GDM1 (cell line): ENCODE data around the gene HNRNPM.
"Not testable (repeated sequence)": the region's sequence is repeated elsewhere in the genome, so short reads cannot be mapped to it uniquely, and the experiment has no call there.

Experiments used
- DNase-seq: peaks from one replicate; lab custom pipeline; 2025; lab: John Stamatoyannopoulos, UW

Gene HNRNPM

DNA sequence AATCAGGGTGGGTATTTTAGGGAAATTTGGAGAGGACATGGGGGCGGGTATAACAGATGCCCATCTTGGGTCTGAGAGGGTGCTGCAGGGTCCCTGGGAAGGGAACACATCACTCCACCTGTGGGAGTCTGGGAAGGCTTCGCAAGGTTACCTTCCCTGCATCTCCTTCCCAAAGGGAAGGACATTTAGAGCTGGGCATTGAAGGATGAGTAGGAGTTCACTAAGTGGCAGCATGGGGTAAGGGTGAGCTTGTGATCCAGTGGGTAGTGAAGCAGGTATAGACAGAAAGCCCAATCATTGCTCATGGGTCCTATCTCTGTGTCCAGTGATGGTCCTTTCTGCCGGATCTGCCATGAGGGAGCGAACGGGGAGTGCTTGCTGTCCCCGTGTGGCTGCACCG is 18.5 kb upstream of the HNRNPM start:
- DNase-seq: no peak

GRCh38 chr19:8429044-8429443 is 15.7 kb upstream of the HNRNPM start:
- no peak for DNase-seq

- DNase-seq: no peak
Measured at GRCh38 chr19:8429826-8430225, 14.9 kb upstream of the HNRNPM start.

GRCh38 chr19:8430650-8431049 is 14.1 kb upstream of the HNRNPM start:
- no peak for DNase-seq

- no peak for DNase-seq
Measured at GRCh38 chr19:8438236-8438635, 6.5 kb upstream of the HNRNPM start.

DNA sequence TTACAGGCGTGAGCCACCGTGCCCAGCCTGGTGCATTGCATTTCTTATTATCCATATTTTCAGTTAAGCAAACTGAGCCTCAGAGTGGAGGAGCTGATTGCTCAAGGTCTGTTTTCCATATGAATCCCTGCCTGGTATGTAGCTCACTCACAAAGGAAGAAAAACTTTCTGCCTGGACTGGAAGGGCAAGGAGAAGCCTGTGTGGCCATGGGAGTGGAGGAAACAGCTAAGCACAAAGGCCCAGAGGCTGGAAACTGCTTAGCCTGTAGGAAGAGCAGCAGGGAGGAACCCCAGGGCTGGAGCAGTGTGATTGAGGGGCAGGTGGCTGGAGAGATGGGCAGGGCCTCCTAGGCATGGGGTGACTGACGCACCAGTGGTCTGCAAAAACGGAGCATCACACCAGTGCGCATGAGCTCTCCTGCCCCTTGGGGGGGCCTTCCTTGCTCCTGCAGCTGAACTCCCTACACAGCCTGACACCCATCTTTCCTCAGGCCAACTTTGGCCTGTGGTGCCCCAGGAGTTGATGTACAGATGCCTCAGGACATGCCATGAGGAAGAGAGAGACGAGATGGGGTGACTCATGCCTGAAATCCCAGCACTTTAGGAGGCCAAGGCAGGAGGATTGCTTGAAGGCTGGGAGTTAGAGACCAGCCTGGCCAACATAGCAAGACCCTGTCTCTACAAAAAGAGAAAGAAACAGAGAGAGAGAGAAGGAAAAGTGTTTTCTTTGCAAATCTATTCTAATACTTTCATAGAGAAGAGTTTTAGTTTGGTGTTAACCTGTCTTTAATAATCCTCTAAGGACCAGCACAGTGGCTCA is 2.8 kb upstream of the HNRNPM start:
- DNase-seq: no peak

DNA sequence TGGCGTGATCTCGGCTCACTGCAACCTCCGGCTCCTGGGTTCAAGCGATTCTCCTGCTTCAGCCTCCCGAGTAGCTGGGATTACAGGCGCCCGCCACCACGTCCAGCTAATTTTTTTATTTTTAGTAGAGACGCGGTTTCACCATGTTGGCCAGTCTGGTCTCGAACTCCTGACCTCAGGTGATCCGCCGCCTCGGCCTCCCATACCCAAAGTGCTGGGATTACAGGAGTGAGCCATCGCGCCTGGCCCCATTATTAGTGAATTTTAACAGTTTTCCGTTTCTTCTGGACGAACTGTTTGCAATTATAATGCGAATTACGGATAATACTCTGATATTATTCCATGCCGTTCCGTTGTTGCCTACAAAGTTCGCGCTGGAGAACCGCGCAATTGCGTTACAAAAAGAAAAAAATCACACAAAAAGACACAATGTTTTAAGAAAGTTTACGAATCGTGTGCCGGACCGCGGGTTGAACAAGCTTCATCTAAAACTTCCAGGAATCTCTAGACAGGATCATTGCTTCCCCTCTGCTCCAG is 567 bp upstream of the HNRNPM start:
- DNase-seq: not testable (repeated sequence)

- no peak for DNase-seq
Measured at GRCh38 chr19:8445488-8446001, 770 bp downstream of the HNRNPM start.

- DNase-seq: no peak
Measured at GRCh38 chr19:8446061-8446709, 1.4 kb downstream of the HNRNPM start.

DNA sequence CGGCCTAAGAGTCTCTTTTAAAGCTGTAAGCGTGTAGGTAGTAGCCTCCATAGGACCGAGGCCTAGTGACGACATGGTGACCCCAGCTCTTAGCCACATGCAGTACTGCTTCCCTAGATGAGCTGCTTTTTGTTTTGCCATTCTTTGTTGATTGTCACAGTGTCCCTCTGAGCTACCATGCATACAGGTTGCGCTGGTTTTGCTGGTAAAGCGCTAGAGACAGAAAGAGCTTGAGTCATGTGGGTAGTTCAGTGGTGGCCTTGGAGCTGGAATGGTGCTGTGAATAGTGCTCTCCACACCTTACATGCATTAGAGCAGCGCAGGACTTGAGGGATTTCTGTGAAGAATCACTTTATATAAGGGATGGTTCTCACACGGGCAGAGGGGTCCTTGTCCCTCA is 5.1 kb downstream of the HNRNPM start:
- no peak for DNase-seq

- no peak for DNase-seq
Measured at GRCh38 chr19:8451377-8451776, 6.6 kb downstream of the HNRNPM start.

DNA sequence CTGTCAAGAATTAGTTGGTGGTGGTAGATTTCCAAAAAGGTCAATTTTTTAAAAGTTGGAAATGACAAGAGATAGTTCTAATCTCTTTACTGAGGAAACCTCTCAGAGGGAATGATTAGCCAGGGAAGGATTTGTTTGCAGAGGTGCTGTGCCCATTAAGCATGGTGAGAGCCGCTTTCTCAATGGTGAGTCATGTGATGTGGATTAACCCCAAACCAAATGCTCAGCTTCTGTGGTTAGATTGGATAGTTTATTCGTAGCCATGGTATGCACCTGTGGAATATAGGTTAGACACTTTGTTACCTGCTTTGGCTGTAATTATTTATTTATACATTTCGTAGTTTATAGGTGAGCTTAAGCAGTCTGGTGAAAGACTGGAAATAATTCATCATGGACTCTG is 7.1 kb downstream of the HNRNPM start:
- DNase-seq: no peak

GRCh38 chr19:8452446-8453123 is 7.8 kb downstream of the HNRNPM start:
- no peak for DNase-seq

DNA sequence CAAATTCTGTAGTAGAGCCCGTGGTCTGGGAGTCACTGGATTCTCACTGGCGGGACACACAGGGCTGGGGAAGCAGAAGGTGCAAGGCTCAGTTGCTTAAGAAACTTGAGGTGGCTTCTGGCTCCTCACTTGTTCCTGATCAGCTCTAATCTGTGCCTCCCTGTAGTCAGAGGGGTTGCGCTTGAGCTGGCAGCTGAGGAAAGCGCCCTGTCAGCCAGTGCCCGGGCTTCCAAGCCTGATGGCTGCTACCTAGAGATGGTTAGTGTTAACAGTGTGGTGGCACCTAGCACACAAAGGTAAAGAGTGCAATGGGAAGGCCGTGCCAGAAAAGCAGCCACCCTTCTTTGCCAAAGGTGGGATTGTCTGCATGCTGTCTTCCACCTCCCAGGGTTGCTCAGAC is 8.8 kb downstream of the HNRNPM start:
- no peak for DNase-seq

GRCh38 chr19:8454218-8454617 is 9.4 kb downstream of the HNRNPM start:
- no peak for DNase-seq

DNA sequence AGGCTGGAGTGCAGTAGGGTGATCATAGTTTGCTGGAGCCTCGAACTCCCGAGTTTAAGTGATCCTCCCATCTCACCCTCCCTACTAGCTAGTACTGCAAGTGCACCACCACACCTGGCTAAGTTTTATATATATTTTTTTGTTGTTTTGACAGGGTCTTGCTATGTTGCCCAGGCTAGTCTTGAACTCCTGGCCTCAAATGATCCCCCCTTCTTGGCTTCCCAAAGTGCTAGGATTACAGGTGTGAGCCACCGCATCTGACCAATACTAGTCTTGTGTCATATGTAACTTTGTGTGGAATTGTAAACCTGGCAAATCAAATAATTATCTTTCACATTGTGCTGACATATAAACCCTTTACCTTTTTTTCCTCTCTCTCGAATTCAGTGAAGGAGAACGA is 10.2 kb downstream of the HNRNPM start:
- DNase-seq: no peak

DNA sequence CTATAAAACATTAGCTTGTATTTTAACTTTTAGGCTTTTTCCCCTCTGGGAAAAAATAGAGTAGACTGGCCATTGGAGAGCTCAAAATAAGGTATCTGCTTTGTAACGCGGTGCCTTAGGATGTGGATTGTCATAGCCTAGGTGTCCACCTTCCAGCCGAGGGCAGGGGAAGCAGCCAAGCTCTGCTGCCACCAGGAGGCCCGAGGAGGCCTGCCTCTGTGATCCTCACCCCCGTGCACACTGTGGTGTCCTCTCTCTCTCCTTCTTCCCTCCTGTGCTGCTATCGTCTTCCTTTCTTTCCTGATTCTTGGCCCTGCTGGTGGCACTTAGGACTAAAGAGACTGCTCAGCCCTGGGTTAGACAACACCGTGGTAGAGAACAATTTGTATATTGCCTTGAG is 11.3 kb downstream of the HNRNPM start:
- DNase-seq: no peak

DNA sequence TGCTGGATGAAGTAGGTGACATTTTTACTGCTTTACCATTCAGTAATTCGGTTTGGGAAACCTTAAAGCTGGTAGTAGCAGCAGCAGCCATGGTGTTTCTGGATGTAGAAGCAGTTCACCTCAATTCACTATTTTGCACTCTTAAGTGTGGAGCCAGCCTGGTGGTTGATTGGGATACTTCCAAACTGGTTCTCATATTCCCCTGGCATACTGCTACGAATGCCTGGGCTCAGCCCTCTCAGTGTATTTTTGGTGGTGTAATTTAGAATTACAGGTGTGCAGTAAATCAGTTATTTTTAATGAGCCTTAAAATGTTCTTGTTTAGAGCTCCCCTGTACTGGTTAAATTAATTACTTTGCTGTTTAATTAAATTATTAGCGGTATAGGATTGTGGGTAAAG is 12.4 kb downstream of the HNRNPM start:
- DNase-seq: no peak

- DNase-seq: no peak
Measured at GRCh38 chr19:8457827-8458226, 13.1 kb downstream of the HNRNPM start.

- no peak for DNase-seq
Measured at GRCh38 chr19:8458380-8458779, 13.6 kb downstream of the HNRNPM start.

GRCh38 chr19:8459095-8459494 is 14.3 kb downstream of the HNRNPM start:
- no peak for DNase-seq

DNA sequence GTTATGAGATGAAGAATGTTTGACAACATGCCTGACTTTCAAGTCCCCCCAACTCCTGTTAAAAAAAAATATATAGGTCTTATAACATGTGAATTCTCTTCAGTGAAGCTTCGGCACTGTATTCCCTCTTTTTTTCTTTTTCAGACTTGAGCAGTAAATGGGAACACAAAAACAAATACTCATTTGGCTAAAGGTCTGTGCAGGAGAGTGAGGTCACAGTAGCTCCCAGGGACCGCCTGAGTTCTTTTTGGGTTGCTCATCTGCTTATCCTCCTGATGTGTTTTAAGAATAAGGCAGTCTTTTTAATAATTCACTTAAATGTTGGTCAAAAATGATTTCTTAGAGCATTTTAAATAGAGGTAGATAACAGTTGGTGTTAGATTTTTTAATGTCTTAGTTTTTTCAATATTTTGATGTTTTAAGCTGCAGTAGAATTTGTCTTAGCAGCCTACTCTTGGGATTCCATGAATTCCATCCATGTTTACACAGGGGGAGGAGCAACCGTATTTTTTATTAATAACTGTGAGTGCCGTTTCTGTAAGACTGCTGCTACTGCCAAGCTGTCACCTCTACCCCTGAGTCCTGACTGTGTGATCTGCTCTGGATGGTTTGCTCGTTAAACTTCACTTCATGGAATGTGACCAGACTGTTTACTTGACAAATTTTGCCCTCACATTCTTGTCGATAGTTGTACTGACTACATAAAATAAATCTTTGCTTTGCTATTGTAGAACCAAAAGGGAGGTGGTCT is 14.9 kb downstream of the HNRNPM start:
- no peak for DNase-seq
